AG20443 (cell line): Measurements from ENCODE around the gene BCS1L.

Source experiments
- DNase-seq: peaks from one replicate; pipeline ENCODE4 v3.0.0; 2012; ENCODE audit warnings: low spot score, mixed read lengths

BCS1L gene

GRCh38 chr2:218662377-218662776 is 2.9 kb downstream of the BCS1L start:
- no peak for DNase-seq

GRCh38 chr2:218662827-218663226 is 3.3 kb downstream of the BCS1L start:
- no peak for DNase-seq

- DNase-seq, result no peak
Measured at GRCh38 chr2:218663901-218664300, 4.4 kb downstream of the BCS1L start.

- no peak for DNase-seq
Measured at GRCh38 chr2:218664653-218665052, 5.2 kb downstream of the BCS1L start.

- DNase-seq, result no peak
Measured at GRCh38 chr2:218671097-218671653, 11.7 kb downstream of the BCS1L start.

- DNase-seq, result peak; percentile 97
Measured at GRCh38 chr2:218671654-218672566, 12.4 kb downstream of the BCS1L start, which contains the start of the genes RNF25 and STK36. RNF25 (minus strand) TSS chr2:218672002; CDS start chr2:218671970, 32 bp downstream. STK36 (plus strand) TSS chr2:218672086; CDS start chr2:218672830, 744 bp downstream.

GRCh38 chr2:218679119-218679518 is 19.6 kb downstream of the BCS1L start:
- DNase-seq, result no peak

- DNase-seq, result no peak
Measured at GRCh38 chr2:218680061-218680460, 20.6 kb downstream of the BCS1L start.

- DNase-seq, result peak; percentile 84
Measured at GRCh38 chr2:218687400-218688060, 28.0 kb downstream of the BCS1L start.

GRCh38 chr2:218691234-218691633 is 31.8 kb downstream of the BCS1L start:
- peak; percentile 65 for DNase-seq

GRCh38 chr2:218694405-218695145 is 35.1 kb downstream of the BCS1L start:
- DNase-seq, result peak; percentile 17

- no peak for DNase-seq
Measured at GRCh38 chr2:218698885-218699284, 39.4 kb downstream of the BCS1L start.

- no peak for DNase-seq
Measured at GRCh38 chr2:218701806-218702205, 42.3 kb downstream of the BCS1L start.

- DNase-seq, result no peak
Measured at GRCh38 chr2:218703341-218703740, 43.9 kb downstream of the BCS1L start.

- no peak for DNase-seq
Measured at GRCh38 chr2:218708086-218708485, 48.6 kb downstream of the BCS1L start.

GRCh38 chr2:218709908-218710307 is 50.4 kb downstream of the BCS1L start:
- DNase-seq, result no peak

- no peak for DNase-seq
Measured at GRCh38 chr2:218710334-218710686, 50.8 kb downstream of the BCS1L start.

- DNase-seq, result peak; percentile 100
Measured at GRCh38 chr2:218710687-218711549, 51.4 kb downstream of the BCS1L start, which contains the start of gene TTLL4. TTLL4 (plus strand) TSS chr2:218710835; CDS start chr2:218737677, 26,842 bp downstream.

- peak; percentile 27 for DNase-seq
Measured at GRCh38 chr2:218711550-218711929, 52.1 kb downstream of the BCS1L start.
